GM21515 (cell line): ENCODE results near the gene IKZF3.
"Not testable (repeated sequence)": the region's sequence is repeated elsewhere in the genome, so short reads cannot be mapped to it uniquely, and the experiment has no call there.

Experiments
- ATAC-seq: cut with Tn5 transposase; IDR thresholded peaks from one replicate; pipeline ENCODE4 v1.9.1; 2021; ENCODE audit not compliant: unreplicated experiment

Gene IKZF3

DNA sequence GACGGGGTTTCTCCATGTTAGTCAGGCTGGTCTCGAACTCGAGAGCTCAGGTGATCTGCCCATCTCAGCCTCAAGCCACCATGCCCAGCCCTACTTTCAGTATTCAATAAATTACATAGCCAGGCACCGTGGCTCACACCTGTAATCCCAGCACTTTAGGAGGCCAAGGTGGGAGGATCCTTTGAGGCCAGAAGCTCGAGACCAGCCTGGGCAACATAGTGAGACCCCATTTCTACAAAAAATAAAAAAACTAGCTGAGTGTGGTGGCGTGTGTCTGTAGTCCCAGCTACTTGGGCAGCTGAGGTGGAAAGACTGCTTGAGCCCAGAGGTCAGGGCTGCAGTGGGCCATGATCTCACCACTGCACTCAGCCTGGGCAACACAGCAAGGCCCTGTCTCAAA is 142.0 kb downstream of the IKZF3 start:
- no peak for ATAC-seq

DNA sequence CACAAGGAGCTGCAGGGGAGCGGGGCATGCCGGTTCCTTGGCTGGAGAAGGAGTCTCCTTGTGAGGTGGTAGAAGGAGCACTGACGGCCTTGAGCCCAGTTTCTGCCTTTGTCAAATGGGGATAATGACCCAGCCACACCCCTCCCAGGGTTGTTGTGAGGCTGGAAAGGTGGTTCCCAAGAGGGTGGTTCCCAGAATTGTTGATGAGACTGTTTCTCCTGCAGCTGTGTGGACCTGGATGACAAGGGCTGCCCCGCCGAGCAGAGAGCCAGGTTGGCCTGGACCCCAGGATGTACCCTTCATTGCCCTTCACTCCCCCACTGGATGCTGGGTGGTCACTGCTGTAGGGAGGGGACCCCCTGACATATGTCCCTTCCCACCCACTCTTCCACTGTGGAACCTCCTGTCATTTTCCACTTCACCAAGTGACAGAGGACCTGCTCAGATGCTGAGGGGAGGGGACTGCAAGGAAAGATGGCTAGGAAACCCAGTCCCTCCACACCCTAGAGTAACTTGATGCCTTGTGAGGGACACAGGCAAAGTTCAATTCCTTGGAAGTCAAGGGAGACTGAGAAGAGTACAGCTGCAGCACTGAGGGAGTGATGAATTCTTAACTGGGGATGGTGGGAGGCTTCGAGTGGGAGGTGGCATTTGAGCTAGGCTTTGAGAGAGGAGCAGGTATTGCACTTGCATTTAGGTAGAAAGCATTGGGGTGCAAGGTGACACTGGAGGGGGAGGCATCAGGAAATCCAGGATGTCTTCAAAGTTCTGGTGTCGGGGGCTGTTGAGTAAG is 144.4 kb downstream of the IKZF3 start:
- ATAC-seq = no peak

GRCh38 chr17:39717660-39718059 is 146.5 kb downstream of the IKZF3 start:
- ATAC-seq = no peak

GRCh38 chr17:39716879-39717536 is 147.1 kb downstream of the IKZF3 start:
- no peak for ATAC-seq

- no peak for ATAC-seq
Measured at GRCh38 chr17:39716073-39716818, 147.9 kb downstream of the IKZF3 start.

GRCh38 chr17:39715375-39716072 is 148.6 kb downstream of the IKZF3 start:
- no peak for ATAC-seq

GRCh38 chr17:39714234-39714633 is 149.9 kb downstream of the IKZF3 start:
- ATAC-seq = no peak

GRCh38 chr17:39711851-39712250 is 152.3 kb downstream of the IKZF3 start:
- ATAC-seq = no peak

DNA sequence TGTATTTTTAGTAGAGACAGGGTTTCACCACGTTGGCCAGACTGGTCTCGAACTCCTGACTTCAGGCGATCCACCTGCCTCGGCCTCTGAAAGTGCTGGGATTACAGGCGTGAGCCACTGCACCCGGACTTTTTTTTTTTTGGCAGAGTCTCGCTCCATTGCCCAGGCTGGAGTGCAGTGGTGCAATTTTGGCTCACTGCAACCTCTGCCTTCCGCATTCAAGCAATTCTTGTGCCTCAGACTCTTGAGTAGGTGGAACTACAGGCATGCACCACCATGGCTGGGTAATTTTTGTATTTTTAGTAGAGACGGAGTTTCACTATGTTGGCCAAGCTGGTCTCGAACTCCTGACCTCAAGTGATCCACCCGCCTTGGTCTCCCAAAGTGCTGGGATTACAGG is 153.0 kb downstream of the IKZF3 start:
- ATAC-seq = not testable (repeated sequence)

- no peak for ATAC-seq
Measured at GRCh38 chr17:39709998-39710964, 153.8 kb downstream of the IKZF3 start.

GRCh38 chr17:39709319-39709997 is 154.7 kb downstream of the IKZF3 start:
- no peak for ATAC-seq
